Right atrium auricular region (tissue), 2 donors: ENCODE data around the gene NFATC2. TPM values are rescaled to one million over a fixed set of nuclear protein-coding genes. Genes with fewer than 3 reads are reported as not detected.
"Not testable (repeated sequence)": the region's sequence is repeated elsewhere in the genome, so short reads cannot be mapped to it uniquely, and the experiment has no call there.

Experiments
- DNase-seq: peaks from one replicate; pipeline ENCODE4 v3.0.0-alpha.2; 2019; ENCODE audit warnings: low spot score
- H3K27ac ChIP-seq, 2 donors: fragments of 200-600 bp; sonication (generic); 1 replicate in 1 of 2; 2 replicates in 1 of 2; pipeline ENCODE4 v1.5.1; 2016 to 2019
- H3K27me3 ChIP-seq, 2 donors: fragments of 200-600 bp; sonication (generic); one replicate each; pipeline versions ENCODE4 v1.5.1 to v1.6.0; 2017 to 2019
- H3K36me3 ChIP-seq: fragments of 200-600 bp; sonication (generic); one replicate; pipeline ENCODE4 v1.5.1; 2016
- H3K4me1 ChIP-seq, 2 donors: fragments of 200-600 bp; sonication (generic); one replicate each; pipeline versions ENCODE4 v1.5.1 to v1.6.0; 2017 to 2019
- H3K4me3 ChIP-seq, 2 donors: fragments of 200-600 bp; sonication (generic); 1 replicate in 1 of 2; 2 replicates in 1 of 2; pipeline ENCODE4 v1.5.1; 2017 to 2019; ENCODE audit warnings: mild to moderate bottlenecking in 1 of 2, moderate library complexity in 1 of 2
- H3K9me3 ChIP-seq, 2 donors: fragments of 200-600 bp; sonication (generic); one replicate each; pipeline ENCODE4 v1.5.1; 2019
- total RNA-seq, 2 donors: library from RNA; depleted of rRNA; stranded (reverse); fragments of >200 nt; gene quantifications; one replicate each; pipeline ENCODE4 v1.1.0, GENCODE V29; 2016
- TF ChIP-seq, protein P1 (sequence below), 2 donors: fragments of 200-600 bp; sonication (generic); IDR thresholded peaks; one replicate each; pipeline ENCODE4 v1.5.1; 2019; ENCODE audit warnings: antibody characterized with exemption in 2 of 2

NFATC2 gene
- total RNA-seq, 2 donors from 2014 or later = 8.6 to 12.5 TPM

GRCh38 chr20:51480507-51481270 is 61.8 kb downstream of the NFATC2 start:
- DNase-seq = no peak
- H3K4me1 ChIP-seq = no peaks in the 10 kb centered on the region
- no peak overlapping the region for H3K27ac ChIP-seq
- H3K36me3 ChIP-seq = no peaks in the 10 kb centered on the region
- no peak overlapping the region for H3K4me3 ChIP-seq
- no peaks in the 10 kb centered on the region for H3K9me3 ChIP-seq
- no peaks in the 10 kb centered on the region for H3K27me3 ChIP-seq
- TF ChIP-seq, protein P1, sequence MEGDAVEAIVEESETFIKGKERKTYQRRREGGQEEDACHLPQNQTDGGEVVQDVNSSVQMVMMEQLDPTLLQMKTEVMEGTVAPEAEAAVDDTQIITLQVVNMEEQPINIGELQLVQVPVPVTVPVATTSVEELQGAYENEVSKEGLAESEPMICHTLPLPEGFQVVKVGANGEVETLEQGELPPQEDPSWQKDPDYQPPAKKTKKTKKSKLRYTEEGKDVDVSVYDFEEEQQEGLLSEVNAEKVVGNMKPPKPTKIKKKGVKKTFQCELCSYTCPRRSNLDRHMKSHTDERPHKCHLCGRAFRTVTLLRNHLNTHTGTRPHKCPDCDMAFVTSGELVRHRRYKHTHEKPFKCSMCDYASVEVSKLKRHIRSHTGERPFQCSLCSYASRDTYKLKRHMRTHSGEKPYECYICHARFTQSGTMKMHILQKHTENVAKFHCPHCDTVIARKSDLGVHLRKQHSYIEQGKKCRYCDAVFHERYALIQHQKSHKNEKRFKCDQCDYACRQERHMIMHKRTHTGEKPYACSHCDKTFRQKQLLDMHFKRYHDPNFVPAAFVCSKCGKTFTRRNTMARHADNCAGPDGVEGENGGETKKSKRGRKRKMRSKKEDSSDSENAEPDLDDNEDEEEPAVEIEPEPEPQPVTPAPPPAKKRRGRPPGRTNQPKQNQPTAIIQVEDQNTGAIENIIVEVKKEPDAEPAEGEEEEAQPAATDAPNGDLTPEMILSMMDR (IDR thresholded peaks at IDR 0.05) = no peak

- peaks cover 13% of the 10 kb centered on the region for H3K36me3 ChIP-seq
- H3K4me1 ChIP-seq, H3K27me3 ChIP-seq, H3K27ac ChIP-seq, DNase-seq, H3K9me3 ChIP-seq, H3K4me3 ChIP-seq: not testable (repeated sequence)
These were observed 66.4 kb downstream of the NFATC2 start for GRCh38 chr20:51476106-51476505.

DNA sequence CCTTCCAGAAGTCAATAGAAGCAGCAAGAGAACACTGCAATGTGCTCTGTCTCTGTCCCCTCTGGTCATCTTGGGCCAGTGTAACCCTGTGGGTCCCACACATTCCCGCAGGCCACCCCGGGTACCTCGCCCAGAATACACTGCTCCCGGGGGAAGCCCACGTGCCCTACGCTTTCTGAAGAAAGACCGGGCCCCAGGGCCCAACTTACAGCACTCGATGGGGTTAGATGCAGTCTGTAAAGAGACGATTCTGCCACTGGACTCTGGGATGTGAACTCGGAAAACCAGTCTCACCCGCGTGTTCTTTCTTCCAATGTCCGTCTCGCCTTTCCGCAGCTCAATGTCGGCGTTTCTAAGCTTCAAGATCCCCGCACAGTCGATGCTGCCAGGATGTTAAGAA is 68.7 kb downstream of the NFATC2 start:
- Histone ChIP-seq H3K27me3 (no peaks in the 10 kb centered on the region), H3K9me3 (no peaks in the 10 kb centered on the region), H3K27ac (no peak overlapping the region), H3K36me3 (peaks cover 13% of the 10 kb centered on the region), H3K4me1 (no peaks in the 10 kb centered on the region), H3K4me3 (no peak overlapping the region)
- TF ChIP-seq, protein P1 (IDR thresholded peaks at IDR 0.05) = no peak
- no peak for DNase-seq

DNA sequence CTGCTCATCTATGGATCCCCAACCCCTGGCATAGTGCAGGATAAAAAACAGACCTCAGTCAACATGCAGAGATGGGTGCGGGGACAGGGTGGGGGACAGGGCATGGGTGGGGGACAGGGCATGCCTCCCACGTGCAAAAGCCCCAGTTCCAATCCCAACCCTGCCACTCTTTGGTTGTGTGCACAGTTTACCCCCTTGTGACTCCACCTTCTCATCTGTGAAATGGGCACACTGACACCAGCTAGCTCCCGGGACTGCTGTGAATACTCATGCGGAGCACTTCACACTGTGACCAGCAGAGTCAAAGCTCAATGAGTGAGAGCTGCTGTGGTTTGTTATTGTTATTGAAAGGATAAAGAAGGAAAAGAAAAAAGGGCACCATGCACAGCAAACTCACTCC is 69.3 kb downstream of the NFATC2 start:
- Histone ChIP-seq H3K36me3 (peaks cover 13% of the 10 kb centered on the region), H3K27me3 (no peaks in the 10 kb centered on the region), H3K9me3 (no peaks in the 10 kb centered on the region), H3K27ac (no peak overlapping the region), H3K4me1 (no peaks in the 10 kb centered on the region), H3K4me3 (no peak overlapping the region)
- TF ChIP-seq, protein P1 (IDR thresholded peaks at IDR 0.05) = no peak
- DNase-seq = no peak

DNA sequence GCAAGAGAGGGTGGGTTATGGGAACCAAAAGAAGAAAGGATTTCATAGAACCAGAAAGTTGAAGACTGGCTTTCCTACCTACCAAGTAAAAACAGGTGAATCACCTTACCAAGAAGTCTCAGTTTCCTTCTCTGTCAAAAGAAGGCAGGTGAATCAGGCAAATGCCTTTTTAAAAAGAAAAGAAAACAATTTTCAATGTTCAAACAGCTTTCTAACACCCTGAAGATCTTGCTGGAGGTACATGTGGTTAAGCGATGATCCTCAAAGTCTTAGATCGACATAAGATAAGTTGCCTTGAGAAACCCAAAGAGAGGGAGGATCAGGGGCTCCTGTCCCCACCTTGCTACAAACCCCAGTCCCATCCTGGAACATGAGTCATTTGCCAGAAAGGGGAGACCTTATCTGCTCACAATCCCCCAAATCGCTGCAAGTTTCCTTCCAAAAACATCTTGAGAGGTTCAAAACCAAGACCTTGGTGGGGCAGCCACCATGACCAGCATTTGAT is 71.6 kb downstream of the NFATC2 start:
- no peak for DNase-seq
- Histone ChIP-seq H3K4me3 (no peak overlapping the region), H3K36me3 (peaks cover 13% of the 10 kb centered on the region), H3K9me3 (no peaks in the 10 kb centered on the region), H3K4me1 (no peaks in the 10 kb centered on the region), H3K27me3 (no peaks in the 10 kb centered on the region), H3K27ac (no peak overlapping the region)
- TF ChIP-seq, protein P1 (IDR thresholded peaks at IDR 0.05) = no peak

- TF ChIP-seq, protein P1 (IDR thresholded peaks at IDR 0.05) = no peak
- Histone ChIP-seq H3K4me1 (no peaks in the 10 kb centered on the region), H3K4me3 (no peak overlapping the region), H3K9me3 (no peaks in the 10 kb centered on the region), H3K36me3 (peaks cover 12% of the 10 kb centered on the region), H3K27me3 (no peaks in the 10 kb centered on the region), H3K27ac (no peak overlapping the region)
- DNase-seq = no peak
These were observed 72.1 kb downstream of the NFATC2 start for GRCh38 chr20:51470499-51470820.
